Measurements from ENCODE around the gene PRKCA. TPM values are rescaled to one million over a fixed set of nuclear protein-coding genes. Genes with fewer than 3 reads are reported as not detected.

Gene PRKCA
- total and polyA plus RNA-seq, 9 of the 15 experiments (the other 6 are each of a cell fraction or from before 2014, with no cell fraction given): 3.2 to 33.0 (median 17.8) TPM

DNA sequence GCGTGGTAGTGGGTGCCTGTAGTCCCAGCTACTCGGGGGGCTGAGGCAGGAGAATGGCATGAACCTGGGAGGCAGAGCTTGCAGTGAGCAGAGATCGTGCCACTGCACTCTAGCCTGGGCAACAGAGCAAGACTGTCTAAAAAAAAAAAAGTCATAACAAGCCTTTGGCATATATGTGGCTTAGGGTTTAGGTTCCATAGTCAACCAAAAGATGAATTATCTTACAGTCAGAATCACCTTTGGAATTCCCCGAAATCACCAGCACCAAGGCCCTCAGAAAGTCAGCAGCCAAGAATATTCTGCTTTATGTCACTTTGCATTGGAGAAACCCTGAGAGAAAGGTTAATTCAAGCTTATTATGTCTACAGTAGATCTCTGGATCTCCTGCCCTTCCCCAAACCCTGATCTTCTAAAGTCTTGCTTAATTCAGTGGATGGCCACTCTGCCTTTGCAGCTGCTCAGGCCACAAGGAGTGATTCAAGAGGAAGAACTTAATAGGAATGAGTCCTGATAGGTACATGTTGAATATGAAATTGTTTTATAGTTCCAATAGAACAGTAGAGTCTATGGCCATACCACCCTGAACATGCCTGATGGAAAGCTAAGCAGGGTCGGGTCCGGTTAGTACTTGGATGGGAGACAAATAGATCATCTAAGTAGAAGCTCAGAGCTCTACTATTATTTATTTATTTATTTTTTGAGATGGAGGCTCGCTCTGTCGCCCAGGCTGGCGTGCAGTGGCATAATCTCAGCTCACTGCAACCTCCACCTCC lies 336.5 kb downstream of the PRKCA start (continued):
- TF ChIP-seq, protein P1, sequence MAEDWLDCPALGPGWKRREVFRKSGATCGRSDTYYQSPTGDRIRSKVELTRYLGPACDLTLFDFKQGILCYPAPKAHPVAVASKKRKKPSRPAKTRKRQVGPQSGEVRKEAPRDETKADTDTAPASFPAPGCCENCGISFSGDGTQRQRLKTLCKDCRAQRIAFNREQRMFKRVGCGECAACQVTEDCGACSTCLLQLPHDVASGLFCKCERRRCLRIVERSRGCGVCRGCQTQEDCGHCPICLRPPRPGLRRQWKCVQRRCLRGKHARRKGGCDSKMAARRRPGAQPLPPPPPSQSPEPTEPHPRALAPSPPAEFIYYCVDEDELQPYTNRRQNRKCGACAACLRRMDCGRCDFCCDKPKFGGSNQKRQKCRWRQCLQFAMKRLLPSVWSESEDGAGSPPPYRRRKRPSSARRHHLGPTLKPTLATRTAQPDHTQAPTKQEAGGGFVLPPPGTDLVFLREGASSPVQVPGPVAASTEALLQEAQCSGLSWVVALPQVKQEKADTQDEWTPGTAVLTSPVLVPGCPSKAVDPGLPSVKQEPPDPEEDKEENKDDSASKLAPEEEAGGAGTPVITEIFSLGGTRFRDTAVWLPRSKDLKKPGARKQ (CRISPR knock-in tag; IDR thresholded peaks at IDR 0.05): no peak
- TF ChIP-seq NFYB (IDR thresholded peaks at IDR 0.05; ENCODE audit: extremely low read depth, insufficient read length): no peak
- TF ChIP-seq, protein P2, sequence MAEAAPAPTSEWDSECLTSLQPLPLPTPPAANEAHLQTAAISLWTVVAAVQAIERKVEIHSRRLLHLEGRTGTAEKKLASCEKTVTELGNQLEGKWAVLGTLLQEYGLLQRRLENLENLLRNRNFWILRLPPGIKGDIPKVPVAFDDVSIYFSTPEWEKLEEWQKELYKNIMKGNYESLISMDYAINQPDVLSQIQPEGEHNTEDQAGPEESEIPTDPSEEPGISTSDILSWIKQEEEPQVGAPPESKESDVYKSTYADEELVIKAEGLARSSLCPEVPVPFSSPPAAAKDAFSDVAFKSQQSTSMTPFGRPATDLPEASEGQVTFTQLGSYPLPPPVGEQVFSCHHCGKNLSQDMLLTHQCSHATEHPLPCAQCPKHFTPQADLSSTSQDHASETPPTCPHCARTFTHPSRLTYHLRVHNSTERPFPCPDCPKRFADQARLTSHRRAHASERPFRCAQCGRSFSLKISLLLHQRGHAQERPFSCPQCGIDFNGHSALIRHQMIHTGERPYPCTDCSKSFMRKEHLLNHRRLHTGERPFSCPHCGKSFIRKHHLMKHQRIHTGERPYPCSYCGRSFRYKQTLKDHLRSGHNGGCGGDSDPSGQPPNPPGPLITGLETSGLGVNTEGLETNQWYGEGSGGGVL (CRISPR knock-in tag; IDR thresholded peaks at IDR 0.05): no peak
- no peak for TF ChIP-seq SUPT5H (IDR thresholded peaks at IDR 0.05)
- no peak for TF ChIP-seq COPS2 (conservative IDR thresholded peaks at IDR 0.05)
- TF ChIP-seq, protein P3, sequence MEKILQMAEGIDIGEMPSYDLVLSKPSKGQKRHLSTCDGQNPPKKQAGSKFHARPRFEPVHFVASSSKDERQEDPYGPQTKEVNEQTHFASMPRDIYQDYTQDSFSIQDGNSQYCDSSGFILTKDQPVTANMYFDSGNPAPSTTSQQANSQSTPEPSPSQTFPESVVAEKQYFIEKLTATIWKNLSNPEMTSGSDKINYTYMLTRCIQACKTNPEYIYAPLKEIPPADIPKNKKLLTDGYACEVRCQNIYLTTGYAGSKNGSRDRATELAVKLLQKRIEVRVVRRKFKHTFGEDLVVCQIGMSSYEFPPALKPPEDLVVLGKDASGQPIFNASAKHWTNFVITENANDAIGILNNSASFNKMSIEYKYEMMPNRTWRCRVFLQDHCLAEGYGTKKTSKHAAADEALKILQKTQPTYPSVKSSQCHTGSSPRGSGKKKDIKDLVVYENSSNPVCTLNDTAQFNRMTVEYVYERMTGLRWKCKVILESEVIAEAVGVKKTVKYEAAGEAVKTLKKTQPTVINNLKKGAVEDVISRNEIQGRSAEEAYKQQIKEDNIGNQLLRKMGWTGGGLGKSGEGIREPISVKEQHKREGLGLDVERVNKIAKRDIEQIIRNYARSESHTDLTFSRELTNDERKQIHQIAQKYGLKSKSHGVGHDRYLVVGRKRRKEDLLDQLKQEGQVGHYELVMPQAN (IDR thresholded peaks at IDR 0.05; ENCODE audit: borderline replicate concordance): no peak
- no peak for TF ChIP-seq CBX2 (IDR thresholded peaks at IDR 0.05; ENCODE audit: insufficient read depth, low read length, poor library complexity, severe bottlenecking)
- no peak for TF ChIP-seq ZNF589 (CRISPR knock-in tag; IDR thresholded peaks at IDR 0.05; ENCODE audit: low read depth)

All from K562 (cell line).